Neural cell (in vitro differentiated cells): ENCODE results near the gene FRK. TPM values are rescaled to one million over a fixed set of nuclear protein-coding genes. Genes with fewer than 3 reads are reported as not detected.

Experiments
- H2AFZ ChIP-seq: fragments of 200-600, 300-800 bp; sonication (generic), shearing (Covaris generic); 2 replicates; pipeline ENCODE4 v1.6.0; 2014; ENCODE audit warnings: low read depth, mild to moderate bottlenecking, antibody characterized with exemption, low read length, moderate library complexity
- H3F3A ChIP-seq: fragments of 200-600 bp; shearing (Covaris generic); 2 replicates; pipeline ENCODE4 v1.6.1; 2016; ENCODE audit warnings: mild to moderate bottlenecking, moderate library complexity, mixed read lengths, antibody characterized with exemption, low read length; ENCODE audit not compliant: insufficient read depth, poor library complexity, severe bottlenecking
- H3K27ac ChIP-seq: fragments of 200-600, 300-800 bp; sonication (generic), shearing (Covaris generic); 2 replicates; pipeline ENCODE4 v1.5.1; 2014; ENCODE audit warnings: mild to moderate bottlenecking, low read length, moderate library complexity
- H3K27me3 ChIP-seq: fragments of 300-800, 200-600 bp; sonication (generic), shearing (Covaris generic); 2 replicates; pipeline ENCODE4 v1.6.0; 2014; ENCODE audit warnings: mild to moderate bottlenecking, low read depth, low read length, moderate library complexity; ENCODE audit not compliant: insufficient read depth
- H3K36me3 ChIP-seq: fragments of 300-800, 200-600 bp; sonication (generic), shearing (Covaris generic); 2 replicates; pipeline ENCODE4 v1.5.1; 2014; ENCODE audit warnings: mild to moderate bottlenecking, antibody characterized with exemption, low read length, moderate library complexity; ENCODE audit not compliant: insufficient read depth
- H3K4me2 ChIP-seq: fragments of 300-800, 200-600 bp; sonication (generic), shearing (Covaris generic); 2 replicates; pipeline ENCODE4 v1.6.0; 2014; ENCODE audit warnings: mild to moderate bottlenecking, low read length
- H3K4me3 ChIP-seq: fragments of 300-800, 200-600 bp; sonication (generic), shearing (Covaris generic); 2 replicates; pipeline ENCODE4 v1.5.1; 2014; ENCODE audit warnings: mild to moderate bottlenecking, low read length, moderate library complexity
- H3K79me2 ChIP-seq: fragments of 200-600 bp; shearing (Covaris generic); replicated peaks from 2 replicates; pipeline ENCODE4 v1.6.0; 2014; ENCODE audit warnings: mild to moderate bottlenecking, low read length, moderate library complexity; ENCODE audit not compliant: insufficient read depth
- H3K9ac ChIP-seq: fragments of 300-800, 200-600 bp; sonication (generic), shearing (Covaris generic); 2 replicates; pipeline ENCODE4 v1.6.1; 2016; ENCODE audit warnings: mild to moderate bottlenecking, low read length, mixed read lengths
- H3K9me2 ChIP-seq: fragments of 200-600 bp; shearing (Covaris generic); 2 replicates; pipeline ENCODE4 v1.6.1; 2016; ENCODE audit warnings: mild to moderate bottlenecking, low read length, mixed read lengths; ENCODE audit not compliant: insufficient read depth
- H3K9me3 ChIP-seq: fragments of 200-600, 300-800 bp; sonication (generic), shearing (Covaris generic); 2 replicates; pipeline ENCODE4 v1.6.1; 2016; ENCODE audit warnings: mild to moderate bottlenecking, mixed run types, low read length, moderate library complexity, mixed read lengths
- H4K20me1 ChIP-seq: fragments of 200-600 bp; shearing (Covaris generic); 2 replicates; pipeline ENCODE4 v1.6.1; 2016; ENCODE audit warnings: mild to moderate bottlenecking, mixed run types; ENCODE audit not compliant: insufficient read depth
- CTCF ChIP-seq: fragments of 450-650 bp; IDR thresholded peaks from 2 replicates; pipeline ENCODE4 v1.5.1; 2014; ENCODE audit warnings: antibody characterized with exemption, mild to moderate bottlenecking, moderate library complexity; ENCODE audit not compliant: poor library complexity, severe bottlenecking
- EP300 ChIP-seq: fragments of 450-650 bp; conservative IDR thresholded peaks from 2 replicates; pipeline ENCODE4 v1.6.1; 2014; ENCODE audit warnings: antibody characterized with exemption, mild to moderate bottlenecking, moderate library complexity; ENCODE audit not compliant: poor library complexity, severe bottlenecking
- EZH2 ChIP-seq: fragments of 200-600, 300-800 bp; shearing (Covaris generic), sonication (generic); IDR thresholded peaks from 2 replicates; pipeline ENCODE4 v1.6.1; 2014; ENCODE audit warnings: antibody characterized with exemption, low read length, borderline replicate concordance, mild to moderate bottlenecking; ENCODE audit not compliant: insufficient read depth, poor library complexity, severe bottlenecking
- REST ChIP-seq: IDR thresholded peaks from 2 replicates; pipeline ENCODE4 v1.6.1; 2012; ENCODE audit warnings: borderline replicate concordance
- polyA plus RNA-seq: library from polyadenylated mRNA; depleted of rRNA; stranded (reverse); fragments of >200 nt; gene quantifications from 2 replicates; pipeline ENCODE4 v1.2.3, GENCODE V29; 2014

Gene FRK
- polyA plus RNA-seq, 1 donor from 2014 or later, result not detected

DNA sequence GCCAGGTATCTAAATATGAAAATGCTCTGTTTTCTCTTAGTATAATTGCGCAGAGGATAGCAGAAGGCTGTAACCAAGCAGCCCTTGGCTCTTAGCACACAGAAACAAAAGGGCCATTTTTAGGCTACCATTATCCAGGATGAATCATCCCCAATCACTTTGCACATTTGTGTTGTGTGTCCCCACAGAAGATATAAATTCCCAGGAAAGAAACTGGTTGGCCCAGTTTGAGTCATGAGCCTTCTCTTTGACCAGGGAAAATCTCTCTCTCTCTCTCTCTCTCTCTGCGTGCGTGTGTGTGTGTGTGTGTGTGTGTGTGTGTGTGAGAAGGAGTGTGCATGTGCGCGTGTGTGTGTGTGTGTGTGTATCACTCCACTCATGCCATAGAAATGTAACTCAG is 178.5 kb downstream of the FRK start:
- H3K79me2 ChIP-seq, result no peaks in the 10 kb centered on the region
- H2AFZ ChIP-seq, result no peak overlapping the region
- TF ChIP-seq REST (no peak), EZH2 (no peak), EP300 (no peak), CTCF (no peak)
- no peak overlapping the region for H3K4me2 ChIP-seq
- no peaks in the 10 kb centered on the region for H3K27me3 ChIP-seq
- no peaks in the 10 kb centered on the region for H4K20me1 ChIP-seq
- H3K36me3 ChIP-seq, result no peaks in the 10 kb centered on the region
- no peak overlapping the region for H3K9ac ChIP-seq
- H3K27ac ChIP-seq, result no peak overlapping the region
- no peaks in the 10 kb centered on the region for H3K9me2 ChIP-seq
- no peaks in the 10 kb centered on the region for H3K9me3 ChIP-seq
- H3K4me3 ChIP-seq, result no peak overlapping the region
- no peaks in the 10 kb centered on the region for H3F3A ChIP-seq

Other genes with a start within 250 kb of the FRK start
- gene NT5DC1, start 40.0 kb upstream of the FRK start, polyA plus RNA-seq, result 0.78 and 1.3 TPM in 2 replicates
- not detected in 2 replicates for gene COL10A1, start 65.2 kb upstream of the FRK start, polyA plus RNA-seq
- 97.2 and 99.8 TPM in 2 replicates for gene TSPYL4, start 193.2 kb upstream of the FRK start, polyA plus RNA-seq
- 79.3 and 84.8 TPM in 2 replicates for gene TSPYL1, start 219.0 kb upstream of the FRK start, polyA plus RNA-seq